A673 (cell line): Measurements from ENCODE around the gene SYNJ1. TPM values are rescaled to one million over a fixed set of nuclear protein-coding genes. Genes with fewer than 3 reads are reported as not detected.
A peak's percentile ranks its signal among the peaks of the same experiment; 100 is the strongest.

Experiments used
- BruUV-seq: library from RNA; stranded (reverse); fragments of 400-500 nt; replicated peaks from 2 replicates; lab custom pipeline; 2021; lab: Mats Ljungman, UMichigan
- CTCF ChIA-PET: fragments of 300-600 bp; sonication (Branson Sonifier 250); formaldehyde crosslinking; loops from one replicate; lab custom pipeline; 2022; ENCODE audit warnings: antibody characterized with exemption; lab: Charles Lee
- POLR2A ChIA-PET: fragments of 300-600 bp; sonication (Branson Sonifier 250); formaldehyde crosslinking; loops from one replicate; lab custom pipeline; 2022; ENCODE audit warnings: antibody characterized with exemption; ENCODE audit not compliant: low non-redundant PET; lab: Charles Lee
- DNase-seq: peaks from one replicate; pipeline ENCODE4 v3.0.0-alpha.2; 2015; ENCODE audit warnings: low spot score
- H3K27ac ChIP-seq: fragments of 200-600 bp; sonication (generic); 2 replicates; pipeline ENCODE4 v1.5.1; 2016; ENCODE audit warnings: mixed run types, low read depth, mild to moderate bottlenecking, mixed read lengths, antibody characterized with exemption, low read length; ENCODE audit not compliant: poor library complexity, severe bottlenecking
- H3K27me3 ChIP-seq: fragments of 200-600 bp; sonication (generic); replicated peaks from 2 replicates; pipeline ENCODE4 v1.6.1; 2017; ENCODE audit warnings: mixed run types, low read depth, mild to moderate bottlenecking, mixed read lengths, antibody characterized with exemption, low read length; ENCODE audit not compliant: insufficient read depth, poor library complexity
- H3K36me3 ChIP-seq: fragments of 200-600 bp; sonication (generic); 2 replicates; pipeline ENCODE4 v1.6.1; 2016; ENCODE audit warnings: mixed run types, mild to moderate bottlenecking, mixed read lengths, antibody characterized with exemption, low read length; ENCODE audit not compliant: insufficient read depth, poor library complexity, severe bottlenecking
- H3K4me1 ChIP-seq: fragments of 200-600 bp; sonication (generic); 2 replicates; pipeline ENCODE4 v1.6.1; 2017; ENCODE audit warnings: mixed run types, mild to moderate bottlenecking, mixed read lengths, antibody characterized with exemption, low read length; ENCODE audit not compliant: insufficient read depth, poor library complexity, severe bottlenecking
- H3K4me3 ChIP-seq: fragments of 200-600 bp; sonication (generic); 2 replicates; pipeline ENCODE4 v1.5.1; 2016; ENCODE audit warnings: low read depth, mixed run types, mild to moderate bottlenecking, mixed read lengths, low read length; ENCODE audit not compliant: poor library complexity, severe bottlenecking
- H3K9me3 ChIP-seq: fragments of 200-600 bp; sonication (generic); 2 replicates; pipeline ENCODE4 v1.6.1; 2016; ENCODE audit warnings: mixed run types, low read depth, mild to moderate bottlenecking, mixed read lengths, antibody characterized with exemption, low read length; ENCODE audit not compliant: poor library complexity, severe bottlenecking
- EZH2 ChIP-seq: fragments of 200-600 bp; sonication (generic); IDR thresholded peaks from 2 replicates; pipeline ENCODE4 v1.6.1; 2017; ENCODE audit warnings: borderline replicate concordance, low read depth, mild to moderate bottlenecking, mixed read lengths, antibody characterized with exemption, low read length; ENCODE audit not compliant: poor library complexity, severe bottlenecking
- intact Hi-C: fragments of 100-400 bp; cut with micrococcal nuclease; formaldehyde crosslinking; loops from one replicate; pipeline ENCODE4 v1.10.0; 2022; ENCODE audit not compliant: unreplicated experiment
- total RNA-seq: library from RNA; stranded (reverse); gene quantifications from 2 replicates; pipeline ENCODE4 v1.2.3, GENCODE V29; 2021
- TF ChIP-seq, protein P1 (sequence below): fragments of 300-800, 200-600 bp; sonication (generic); conservative IDR thresholded peaks from 2 replicates; pipeline ENCODE4 v1.5.1; 2017; ENCODE audit warnings: low read depth, mild to moderate bottlenecking, antibody characterized with exemption, low read length, moderate library complexity, mixed read lengths

The SYNJ1 gene
- total RNA-seq, 1 experiment from 2014 or later, result 17.1 TPM

DNA sequence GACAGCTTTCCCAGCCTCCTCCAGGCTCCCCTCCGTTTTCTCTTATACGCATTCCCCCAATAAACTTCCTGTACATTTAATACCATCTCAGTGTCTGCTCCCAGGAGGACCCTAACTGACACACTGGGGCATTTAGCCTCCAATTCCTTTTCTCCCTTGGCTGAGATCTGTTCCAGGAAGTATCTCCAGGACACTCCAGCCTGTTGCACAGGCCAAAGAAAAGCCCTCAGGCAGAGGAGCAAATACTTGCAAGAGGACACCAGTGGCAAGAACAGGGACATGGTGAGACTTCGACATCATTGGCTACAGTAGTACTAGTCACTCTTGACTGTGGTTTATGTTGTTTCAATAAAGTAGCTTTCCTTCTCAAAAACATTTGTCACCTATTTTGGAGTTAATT lies 4.7 kb upstream of the SYNJ1 start:
- CTCF ChIA-PET, result no interaction called here
- BruUV-seq, result no TSS peak
- no peaks in the 10 kb centered on the region for H3K27me3 ChIP-seq
- H3K27ac ChIP-seq, result no peak overlapping the region
- DNase-seq, result no peak
- H3K4me3 ChIP-seq, result no peak overlapping the region
- TF ChIP-seq, protein P1, sequence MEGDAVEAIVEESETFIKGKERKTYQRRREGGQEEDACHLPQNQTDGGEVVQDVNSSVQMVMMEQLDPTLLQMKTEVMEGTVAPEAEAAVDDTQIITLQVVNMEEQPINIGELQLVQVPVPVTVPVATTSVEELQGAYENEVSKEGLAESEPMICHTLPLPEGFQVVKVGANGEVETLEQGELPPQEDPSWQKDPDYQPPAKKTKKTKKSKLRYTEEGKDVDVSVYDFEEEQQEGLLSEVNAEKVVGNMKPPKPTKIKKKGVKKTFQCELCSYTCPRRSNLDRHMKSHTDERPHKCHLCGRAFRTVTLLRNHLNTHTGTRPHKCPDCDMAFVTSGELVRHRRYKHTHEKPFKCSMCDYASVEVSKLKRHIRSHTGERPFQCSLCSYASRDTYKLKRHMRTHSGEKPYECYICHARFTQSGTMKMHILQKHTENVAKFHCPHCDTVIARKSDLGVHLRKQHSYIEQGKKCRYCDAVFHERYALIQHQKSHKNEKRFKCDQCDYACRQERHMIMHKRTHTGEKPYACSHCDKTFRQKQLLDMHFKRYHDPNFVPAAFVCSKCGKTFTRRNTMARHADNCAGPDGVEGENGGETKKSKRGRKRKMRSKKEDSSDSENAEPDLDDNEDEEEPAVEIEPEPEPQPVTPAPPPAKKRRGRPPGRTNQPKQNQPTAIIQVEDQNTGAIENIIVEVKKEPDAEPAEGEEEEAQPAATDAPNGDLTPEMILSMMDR, result no peak
- TF ChIP-seq EZH2, result no peak
- POLR2A ChIA-PET, result no interaction called here
- peaks cover 46% of the 10 kb centered on the region for H3K36me3 ChIP-seq
- peaks cover 4% of the 10 kb centered on the region for H3K4me1 ChIP-seq
- H3K9me3 ChIP-seq, result no peaks in the 10 kb centered on the region
- intact Hi-C loops, result loop anchor here (5.0 kb wide), 1 partner anchor 35 kb away; no protein-coding TSS in a partner anchor

DNA sequence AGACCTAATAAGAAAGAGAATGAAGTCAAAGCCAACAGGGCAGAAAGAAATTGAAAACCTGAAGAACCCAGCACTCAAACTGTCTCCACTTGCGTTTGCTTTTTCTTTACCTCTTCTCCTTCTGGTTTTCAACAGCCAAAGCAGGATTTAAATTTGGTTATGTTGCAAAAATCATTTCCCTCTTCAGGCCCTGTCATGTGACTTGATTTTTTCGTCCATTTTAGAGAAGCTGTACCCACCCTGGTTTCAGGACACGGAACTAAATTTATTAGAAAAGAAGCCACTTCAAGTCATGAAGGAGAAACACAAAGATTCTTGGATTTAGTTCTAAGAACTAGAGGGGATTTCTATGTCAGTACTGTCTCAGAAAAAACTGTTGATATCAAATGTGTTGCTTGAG lies 1.0 kb upstream of the SYNJ1 start:
- TF ChIP-seq EZH2, result no peak
- TF ChIP-seq, protein P1, result no peak
- POLR2A ChIA-PET, result no interaction called here
- peak overlapping the region; percentile 83 for H3K4me3 ChIP-seq
- no peaks in the 10 kb centered on the region for H3K9me3 ChIP-seq
- no peaks in the 10 kb centered on the region for H3K27me3 ChIP-seq
- DNase-seq, result no peak
- H3K4me1 ChIP-seq, result peaks cover 10% of the 10 kb centered on the region
- intact Hi-C loops, result loop anchor here (5.0 kb wide), 1 partner anchor 117 kb away; the partner anchor contains the start of gene CFAP298
- CTCF ChIA-PET, result interaction anchor here (0.7 to 1.6 kb wide), 2 partner anchors 128 to 345 kb away, joined by 3 to 20 read pairs; no protein-coding TSS in a partner anchor
- H3K36me3 ChIP-seq, result peaks cover 15% of the 10 kb centered on the region
- peak overlapping the region; percentile 87 for H3K27ac ChIP-seq
- BruUV-seq, result TSS peak; percentile 75

DNA sequence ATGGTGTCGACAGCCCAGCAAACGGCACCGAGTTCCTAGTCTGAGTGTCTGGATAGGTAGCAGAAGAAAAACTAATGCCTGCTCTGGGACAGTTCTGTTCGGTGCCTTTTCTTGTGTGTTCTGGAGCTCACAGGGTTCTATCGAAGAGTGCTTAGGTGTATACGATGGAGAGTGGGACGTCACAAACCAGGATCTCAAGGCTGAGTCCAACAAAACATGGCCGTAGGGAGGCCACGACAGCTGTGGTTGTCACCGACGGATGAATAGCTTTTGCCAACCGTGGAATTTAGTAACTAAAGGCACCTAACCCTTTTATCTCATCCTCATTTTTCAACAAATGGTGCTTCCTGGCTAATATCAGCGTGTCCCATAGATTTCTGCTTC lies 635 bp upstream of the SYNJ1 start:
- intact Hi-C loops, result loop anchor here (5.0 kb wide), 1 partner anchor 116 kb away; the partner anchor contains the start of gene CFAP298
- no peaks in the 10 kb centered on the region for H3K27me3 ChIP-seq
- H3K27ac ChIP-seq, result peak overlapping the region; percentile 87
- H3K9me3 ChIP-seq, result no peaks in the 10 kb centered on the region
- POLR2A ChIA-PET, result no interaction called here
- H3K36me3 ChIP-seq, result peaks cover 11% of the 10 kb centered on the region
- TF ChIP-seq, protein P1, result no peak
- no peak for TF ChIP-seq EZH2
- BruUV-seq, result no TSS peak
- peaks cover 10% of the 10 kb centered on the region for H3K4me1 ChIP-seq
- CTCF ChIA-PET, result interaction anchor here (0.7 to 1.6 kb wide), 2 partner anchors 128 to 344 kb away, joined by 3 to 20 read pairs; no protein-coding TSS in a partner anchor
- H3K4me3 ChIP-seq, result peak overlapping the region; percentile 83
- no peak for DNase-seq
